A673 (cell line): Measurements from ENCODE around the gene OSBPL1A. TPM values are rescaled to one million over a fixed set of nuclear protein-coding genes. Genes with fewer than 3 reads are reported as not detected.

ENCODE experiments used
- BruUV-seq: library from RNA; stranded (reverse); fragments of 400-500 nt; replicated peaks from 2 replicates; lab custom pipeline; 2021; lab: Mats Ljungman, UMichigan
- CTCF ChIA-PET: fragments of 300-600 bp; sonication (Branson Sonifier 250); formaldehyde crosslinking; loops from one replicate; lab custom pipeline; 2022; ENCODE audit warnings: antibody characterized with exemption; lab: Charles Lee
- POLR2A ChIA-PET: fragments of 300-600 bp; sonication (Branson Sonifier 250); formaldehyde crosslinking; loops from one replicate; lab custom pipeline; 2022; ENCODE audit warnings: antibody characterized with exemption; ENCODE audit not compliant: low non-redundant PET; lab: Charles Lee
- DNase-seq: peaks from one replicate; pipeline ENCODE4 v3.0.0-alpha.2; 2015; ENCODE audit warnings: low spot score
- H3K27ac ChIP-seq: fragments of 200-600 bp; sonication (generic); 2 replicates; pipeline ENCODE4 v1.5.1; 2016; ENCODE audit warnings: mixed run types, low read depth, mild to moderate bottlenecking, mixed read lengths, antibody characterized with exemption, low read length; ENCODE audit not compliant: poor library complexity, severe bottlenecking
- H3K27me3 ChIP-seq: fragments of 200-600 bp; sonication (generic); replicated peaks from 2 replicates; pipeline ENCODE4 v1.6.1; 2017; ENCODE audit warnings: mixed run types, low read depth, mild to moderate bottlenecking, mixed read lengths, antibody characterized with exemption, low read length; ENCODE audit not compliant: insufficient read depth, poor library complexity
- H3K36me3 ChIP-seq: fragments of 200-600 bp; sonication (generic); 2 replicates; pipeline ENCODE4 v1.6.1; 2016; ENCODE audit warnings: mixed run types, mild to moderate bottlenecking, mixed read lengths, antibody characterized with exemption, low read length; ENCODE audit not compliant: insufficient read depth, poor library complexity, severe bottlenecking
- H3K4me1 ChIP-seq: fragments of 200-600 bp; sonication (generic); 2 replicates; pipeline ENCODE4 v1.6.1; 2017; ENCODE audit warnings: mixed run types, mild to moderate bottlenecking, mixed read lengths, antibody characterized with exemption, low read length; ENCODE audit not compliant: insufficient read depth, poor library complexity, severe bottlenecking
- H3K4me3 ChIP-seq: fragments of 200-600 bp; sonication (generic); 2 replicates; pipeline ENCODE4 v1.5.1; 2016; ENCODE audit warnings: low read depth, mixed run types, mild to moderate bottlenecking, mixed read lengths, low read length; ENCODE audit not compliant: poor library complexity, severe bottlenecking
- H3K9me3 ChIP-seq: fragments of 200-600 bp; sonication (generic); 2 replicates; pipeline ENCODE4 v1.6.1; 2016; ENCODE audit warnings: mixed run types, low read depth, mild to moderate bottlenecking, mixed read lengths, antibody characterized with exemption, low read length; ENCODE audit not compliant: poor library complexity, severe bottlenecking
- CTCF ChIP-seq: fragments of 300-800, 200-600 bp; sonication (generic); conservative IDR thresholded peaks from 2 replicates; pipeline ENCODE4 v1.5.1; 2017; ENCODE audit warnings: low read depth, mild to moderate bottlenecking, antibody characterized with exemption, low read length, moderate library complexity, mixed read lengths
- EZH2 ChIP-seq: fragments of 200-600 bp; sonication (generic); IDR thresholded peaks from 2 replicates; pipeline ENCODE4 v1.6.1; 2017; ENCODE audit warnings: borderline replicate concordance, low read depth, mild to moderate bottlenecking, mixed read lengths, antibody characterized with exemption, low read length; ENCODE audit not compliant: poor library complexity, severe bottlenecking
- intact Hi-C: fragments of 100-400 bp; cut with micrococcal nuclease; formaldehyde crosslinking; loops from one replicate; pipeline ENCODE4 v1.10.0; 2022; ENCODE audit not compliant: unreplicated experiment
- total RNA-seq: library from RNA; stranded (reverse); gene quantifications from 2 replicates; pipeline ENCODE4 v1.2.3, GENCODE V29; 2021

OSBPL1A gene
- total RNA-seq, 1 experiment from 2014 or later, result 26.1 TPM

GRCh38 chr18:24270358-24270936 is 127.2 kb downstream of the OSBPL1A start:
- no peak for DNase-seq
- ChIA-PET CTCF (interaction anchor here (3.2 kb wide), 1 partner anchor 94 kb away, joined by 12 read pairs; no protein-coding TSS in a partner anchor), POLR2A (no interaction called here)
- BruUV-seq, result TSS peak; percentile 24
- Histone ChIP-seq H3K4me1 (peaks cover 10% of the 10 kb centered on the region), H3K27ac (no peak overlapping the region), H3K9me3 (no peaks in the 10 kb centered on the region), H3K36me3 (no peaks in the 10 kb centered on the region), H3K4me3 (peak overlapping the region; percentile 61), H3K27me3 (no peaks in the 10 kb centered on the region)
- intact Hi-C loops, result loop anchor here (2.0 kb wide), 1 partner anchor 92 kb away; no protein-coding TSS in a partner anchor
- TF ChIP-seq CTCF, result no peak
- TF ChIP-seq EZH2, result no peak

- no peaks in the 10 kb centered on the region for H3K27me3 ChIP-seq
- CTCF ChIA-PET, result interaction anchor here (3.2 kb wide), 1 partner anchor 92 kb away, joined by 12 read pairs; no protein-coding TSS in a partner anchor
- no TSS peak for BruUV-seq
Observed at GRCh38 chr18:24268784-24269550, 128.7 kb downstream of the OSBPL1A start.

GRCh38 chr18:24267878-24268277 is 129.7 kb downstream of the OSBPL1A start:
- Histone ChIP-seq H3K4me3 (no peak overlapping the region), H3K27ac (no peak overlapping the region), H3K27me3 (no peaks in the 10 kb centered on the region), H3K4me1 (peaks cover 10% of the 10 kb centered on the region), H3K9me3 (no peaks in the 10 kb centered on the region), H3K36me3 (no peaks in the 10 kb centered on the region)
- DNase-seq, result no peak
- no TSS peak for BruUV-seq
- intact Hi-C loops, result no loop called here
- POLR2A ChIA-PET, result interaction anchor here (0.7 kb wide), 1 partner anchor 617 kb away, joined by 3 read pairs; no protein-coding TSS in a partner anchor
- no peak for TF ChIP-seq EZH2
- no peak for TF ChIP-seq CTCF
- CTCF ChIA-PET, result no interaction called here

More at GRCh38 chr18:24268784-24269550, 128.7 kb downstream of the OSBPL1A start:
- Histone ChIP-seq H3K4me3 (no peak overlapping the region), H3K36me3 (no peaks in the 10 kb centered on the region), H3K4me1 (peaks cover 10% of the 10 kb centered on the region), H3K9me3 (no peaks in the 10 kb centered on the region), H3K27ac (no peak overlapping the region)
- no peak for TF ChIP-seq CTCF
- TF ChIP-seq EZH2, result no peak
- intact Hi-C loops, result no loop called here
- POLR2A ChIA-PET, result no interaction called here
- DNase-seq, result no peak
